GM21825 (cell line): ENCODE measurements around the gene SMTNL2.

Source experiments
- ATAC-seq: cut with Tn5 transposase; IDR thresholded peaks from one replicate; pipeline ENCODE4 v1.9.1; 2021; ENCODE audit warnings: mild to moderate bottlenecking, moderate library complexity; ENCODE audit not compliant: unreplicated experiment

SMTNL2 gene

DNA sequence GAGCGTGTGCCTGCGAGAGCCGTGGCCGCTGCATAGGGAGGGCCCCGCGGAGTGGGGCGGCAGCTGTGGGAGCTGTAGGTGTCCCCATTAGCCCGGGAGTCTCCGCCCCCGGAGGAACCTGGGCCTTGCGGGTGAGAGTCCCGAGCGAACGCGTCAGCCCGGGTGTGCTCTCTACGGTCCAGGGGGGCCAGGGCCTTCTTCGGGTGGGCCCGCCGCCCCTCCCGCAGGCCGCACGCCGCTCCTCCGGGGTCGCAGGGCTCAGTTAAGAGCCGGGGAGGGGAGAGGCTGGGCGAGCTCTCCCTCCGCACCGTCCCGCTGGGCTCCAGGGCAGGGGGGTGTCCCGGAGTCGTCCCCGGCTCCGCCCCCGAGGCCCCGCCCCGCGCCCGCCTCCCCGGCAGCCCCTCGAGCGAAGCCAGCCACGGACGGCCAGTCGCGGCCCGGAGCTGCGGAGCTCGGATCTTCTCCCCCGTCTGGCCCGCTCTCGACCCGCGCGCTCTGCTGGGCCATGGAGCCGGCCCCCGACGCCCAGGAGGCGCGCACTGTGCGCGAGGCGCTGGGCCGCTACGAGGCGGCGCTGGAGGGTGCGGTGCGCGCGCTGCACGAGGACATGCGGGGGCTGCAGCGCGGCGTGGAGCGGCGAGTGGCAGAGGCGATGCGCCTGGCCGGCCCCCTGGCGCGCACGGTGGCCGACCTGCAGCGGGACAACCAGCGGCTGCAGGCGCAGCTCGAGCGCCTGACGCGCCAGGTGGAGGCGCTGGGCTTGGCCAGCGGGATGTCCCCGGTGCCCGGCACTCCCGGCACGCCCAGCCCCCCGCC is at the start of gene SMTNL2:
TSS of gene SMTNL2 (plus strand) at position 429 of the 816 bp plus-strand sequence. CDS start at position 506, 77 bp downstream.
- no peak for ATAC-seq

DNA sequence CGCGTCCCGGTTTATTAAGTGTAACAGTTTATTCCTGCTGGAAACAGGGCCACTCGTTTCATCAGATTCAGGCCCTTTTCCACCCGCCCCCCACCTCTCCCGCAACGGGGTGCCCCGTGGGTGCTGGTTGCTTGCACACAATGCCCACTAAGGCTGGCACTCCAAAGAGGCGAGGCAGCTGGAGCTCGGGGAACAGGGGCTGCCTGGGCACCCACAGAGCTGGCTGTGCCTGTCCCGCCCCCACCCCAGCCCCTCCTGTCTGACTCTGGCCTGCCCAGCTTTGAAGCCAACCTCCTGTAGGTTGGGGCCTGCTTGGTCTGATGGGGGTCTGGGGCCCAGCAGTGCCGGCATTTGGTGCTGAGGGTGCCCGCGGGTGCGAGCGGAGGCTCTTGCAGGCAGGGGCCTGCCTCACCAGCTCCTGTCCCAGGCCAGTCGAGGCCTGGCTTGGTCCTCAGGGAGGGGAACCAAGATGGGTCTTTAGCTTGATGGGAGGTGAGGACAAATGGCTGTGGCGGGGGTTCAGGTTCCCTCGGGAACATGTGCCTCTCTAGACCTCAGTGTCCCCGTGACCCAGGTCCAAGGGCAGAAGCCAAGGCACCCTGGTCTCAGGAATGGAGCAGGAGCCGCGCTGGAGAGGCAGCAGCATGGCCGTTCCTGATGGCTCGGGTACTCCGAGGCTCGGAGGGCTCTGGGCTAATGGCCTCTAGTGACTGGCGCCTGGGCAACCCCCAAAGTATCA is 49.2 kb upstream of the SMTNL2 start:
- ATAC-seq = no peak

DNA sequence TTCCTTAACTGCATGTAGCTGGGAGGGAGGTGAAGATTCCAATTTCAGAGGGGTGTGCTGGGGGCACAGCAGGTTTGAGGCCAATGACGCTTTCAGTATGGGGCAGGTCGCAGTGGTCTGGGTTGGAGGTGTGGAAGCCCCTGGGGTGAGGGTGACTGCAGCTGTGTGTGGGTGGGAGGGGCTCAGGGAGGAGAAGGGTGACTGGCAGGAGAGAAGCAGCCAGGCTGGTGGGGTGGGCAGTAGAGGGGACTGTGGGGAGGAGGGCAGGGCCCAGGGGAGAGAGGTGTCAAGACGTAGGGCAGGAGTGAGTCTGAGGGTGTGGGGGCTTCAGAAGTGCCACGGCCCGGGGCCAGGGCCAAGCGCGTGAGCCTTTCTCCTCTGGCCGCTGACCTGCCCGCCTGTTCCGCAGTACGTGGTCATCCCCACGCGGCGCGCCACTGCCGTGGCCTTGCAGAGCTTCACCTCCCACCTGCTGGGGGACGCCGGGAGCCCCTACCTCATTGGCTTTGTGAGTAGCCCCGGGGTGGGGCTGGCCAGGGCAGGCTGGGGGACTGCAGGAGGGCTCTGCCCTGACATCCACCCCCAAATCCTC is 48.6 kb upstream of the SMTNL2 start:
- ATAC-seq = no peak

DNA sequence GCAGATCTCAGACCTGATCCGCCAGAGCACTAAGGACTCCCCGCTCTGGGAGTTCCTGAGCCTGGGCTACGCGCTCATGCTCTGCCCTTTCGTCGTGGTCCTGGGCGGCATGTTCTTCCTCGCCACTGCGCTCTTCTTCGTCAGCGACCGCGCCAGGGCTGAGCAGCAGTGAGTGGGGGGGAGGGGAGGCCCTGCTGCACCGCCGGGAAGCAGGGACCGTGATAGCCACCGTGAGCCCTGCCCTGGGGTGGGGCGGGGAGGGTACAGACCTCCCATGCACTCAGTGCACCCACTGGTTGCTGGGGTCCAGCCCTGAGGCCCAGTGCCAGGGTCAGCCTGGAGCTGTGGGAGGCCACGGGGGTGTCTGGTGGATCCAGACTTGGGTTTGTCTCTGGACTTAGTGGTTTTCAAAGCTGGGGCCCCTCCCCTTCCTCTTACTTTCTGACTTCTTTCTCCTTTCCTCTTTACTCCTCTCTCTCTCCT is 48.0 kb upstream of the SMTNL2 start:
- ATAC-seq = no peak

DNA sequence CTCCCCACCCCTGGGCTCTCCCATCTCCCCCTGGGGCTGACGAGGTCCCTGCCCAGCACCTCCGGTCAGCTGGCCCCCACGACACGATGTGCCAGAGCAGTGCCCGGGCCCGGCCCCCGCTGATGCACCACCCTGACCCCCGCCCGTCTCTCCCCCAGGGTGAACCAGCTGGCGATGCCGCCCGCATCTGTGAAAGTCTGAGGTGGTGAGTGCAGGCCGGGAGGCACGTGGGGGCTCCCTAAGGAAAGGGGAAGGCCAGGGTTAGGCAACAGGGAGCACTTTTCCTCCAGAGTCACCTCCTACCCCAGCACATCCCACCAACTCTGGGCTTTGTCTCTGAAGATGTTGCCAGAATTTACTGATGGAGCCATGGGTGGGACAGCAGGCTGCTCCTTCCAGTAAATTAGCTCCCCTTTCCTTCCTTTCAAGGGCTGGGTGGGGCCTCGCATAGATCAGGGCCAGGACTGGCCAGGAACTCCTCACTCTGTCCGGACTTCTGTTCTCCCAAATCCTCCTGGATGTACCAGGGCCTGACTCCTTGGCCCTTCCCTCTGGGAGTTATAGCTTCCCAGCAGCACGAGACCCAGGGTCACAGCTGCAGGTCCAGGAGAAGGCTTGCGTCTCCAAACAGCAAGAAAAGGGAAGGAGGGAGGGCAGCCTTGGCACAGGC is 47.5 kb upstream of the SMTNL2 start:
- no peak for ATAC-seq

DNA sequence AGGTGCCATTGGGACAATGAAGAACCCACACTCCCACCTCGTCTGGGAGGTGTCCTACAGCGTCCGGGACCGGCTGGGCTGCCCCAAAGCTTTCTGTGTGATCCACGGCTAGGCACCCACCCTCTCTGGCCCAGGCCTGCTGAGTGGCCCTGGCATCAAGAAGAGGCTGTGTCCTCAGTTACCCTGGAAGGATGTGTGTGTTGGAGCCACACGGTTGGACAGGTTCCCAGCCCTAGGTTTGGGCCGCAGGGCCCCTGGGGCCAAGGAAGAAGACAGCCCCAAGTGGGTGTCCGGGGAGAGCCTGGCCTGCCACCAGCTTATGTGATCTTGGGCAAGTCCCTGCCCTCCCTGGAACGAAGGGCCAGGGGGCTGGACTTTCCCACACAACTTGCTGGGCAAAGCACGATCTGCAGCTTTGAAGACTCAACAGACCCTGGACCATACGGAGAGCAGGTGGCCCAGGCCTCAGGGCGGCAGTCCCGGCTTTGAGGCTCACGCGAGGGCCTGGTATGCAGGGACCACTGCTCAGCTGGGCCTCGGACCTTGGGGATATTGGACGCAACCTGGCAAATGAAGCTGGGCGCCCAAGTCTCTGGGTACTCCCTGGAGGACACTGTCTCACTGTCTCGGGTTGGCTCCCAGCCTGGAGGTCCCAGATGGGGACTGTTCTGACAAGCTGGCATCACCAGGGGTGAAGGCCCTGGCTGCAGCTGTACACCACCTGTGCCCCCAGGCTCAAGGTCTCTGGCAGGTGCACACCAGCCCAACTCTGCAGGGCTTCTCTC is 46.7 kb upstream of the SMTNL2 start:
- no peak for ATAC-seq

DNA sequence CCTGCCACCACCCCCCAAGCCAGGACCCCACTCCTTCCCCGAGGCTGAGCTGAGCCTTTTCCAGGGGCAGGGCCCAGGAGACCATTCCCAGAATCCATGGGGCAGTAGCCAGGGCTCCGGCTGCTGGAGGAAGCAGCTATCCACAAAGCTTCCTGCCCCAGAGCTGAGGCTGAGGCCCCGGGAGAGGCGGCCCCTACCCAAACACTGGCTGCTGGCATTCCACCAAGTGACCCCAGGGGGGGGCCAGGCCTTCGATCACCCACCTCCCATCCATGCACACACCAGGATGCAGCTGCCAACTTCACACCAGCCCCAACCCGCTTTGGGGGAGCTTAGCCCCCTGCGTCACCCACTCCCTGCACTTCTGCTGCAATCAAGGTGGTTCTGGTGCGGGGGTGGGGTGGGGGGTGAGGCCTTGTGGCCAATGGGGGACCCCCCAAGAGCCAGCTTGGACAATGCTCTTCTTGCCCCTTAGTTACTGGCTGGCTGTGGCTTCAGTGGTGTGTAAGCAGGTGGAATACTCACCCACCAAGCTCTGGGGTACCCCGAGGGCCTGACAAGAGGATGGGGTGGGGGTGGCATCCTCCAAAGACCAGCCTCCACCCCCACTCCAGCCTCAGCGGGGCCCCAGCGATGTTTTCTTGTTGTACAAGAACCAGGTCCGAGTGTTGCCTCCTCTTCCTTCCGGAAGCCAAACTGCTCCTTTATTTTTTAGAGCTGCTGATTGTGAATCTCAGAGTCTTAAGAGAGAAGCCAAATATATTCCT is 45.9 kb upstream of the SMTNL2 start:
- no peak for ATAC-seq

DNA sequence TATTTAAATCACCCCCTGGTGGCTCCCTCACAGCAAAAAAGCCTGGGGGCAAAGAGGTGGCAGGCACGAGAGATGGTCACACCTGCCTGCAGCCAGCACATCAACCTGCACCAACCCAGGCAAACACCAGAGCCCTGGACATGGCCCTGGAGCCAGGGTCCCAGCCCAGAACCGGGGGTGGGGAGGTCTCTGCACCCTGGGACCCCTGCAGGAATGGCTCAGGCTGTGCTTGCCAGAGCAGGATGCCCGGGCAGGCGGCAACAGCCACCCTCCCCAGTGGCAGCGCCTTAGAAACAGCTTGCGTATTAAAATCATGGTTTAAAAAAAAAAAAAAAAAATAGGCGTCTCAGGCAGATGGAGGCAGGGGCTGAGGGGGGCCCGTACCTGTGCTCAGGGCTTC is 45.3 kb upstream of the SMTNL2 start:
- no peak for ATAC-seq

DNA sequence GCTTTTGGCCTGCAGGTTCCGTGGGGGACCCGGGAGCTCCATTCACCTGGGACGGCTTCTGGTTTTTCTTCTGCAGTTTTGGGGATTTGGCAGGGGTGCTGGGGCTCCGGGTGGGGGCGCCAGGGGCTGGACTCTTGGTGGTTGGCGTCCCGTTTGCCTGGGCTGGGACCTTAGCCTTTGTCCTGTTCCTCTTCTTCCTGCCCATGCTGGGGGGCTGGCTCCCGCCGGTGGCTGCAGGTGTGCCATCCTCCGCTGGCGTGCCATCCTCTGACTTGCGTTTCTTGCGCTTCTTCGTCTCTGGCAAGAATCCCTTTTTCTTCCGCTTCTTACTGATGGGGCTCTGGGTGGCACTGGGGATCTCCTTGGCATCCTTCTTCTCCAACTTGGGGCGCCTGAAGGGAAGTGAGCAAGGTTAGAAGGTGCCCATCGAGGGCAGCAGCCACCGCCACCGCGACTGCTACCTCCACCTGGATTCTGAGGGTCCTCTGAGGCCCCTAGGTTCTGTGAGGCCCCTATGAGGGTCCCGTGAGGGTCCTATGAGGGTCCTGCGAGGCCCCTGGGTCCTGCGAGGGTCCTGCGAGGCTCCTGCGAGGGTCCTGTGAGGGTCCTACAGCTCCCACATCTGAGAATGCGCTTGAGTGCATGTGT is 44.6 kb upstream of the SMTNL2 start:
- no peak for ATAC-seq

DNA sequence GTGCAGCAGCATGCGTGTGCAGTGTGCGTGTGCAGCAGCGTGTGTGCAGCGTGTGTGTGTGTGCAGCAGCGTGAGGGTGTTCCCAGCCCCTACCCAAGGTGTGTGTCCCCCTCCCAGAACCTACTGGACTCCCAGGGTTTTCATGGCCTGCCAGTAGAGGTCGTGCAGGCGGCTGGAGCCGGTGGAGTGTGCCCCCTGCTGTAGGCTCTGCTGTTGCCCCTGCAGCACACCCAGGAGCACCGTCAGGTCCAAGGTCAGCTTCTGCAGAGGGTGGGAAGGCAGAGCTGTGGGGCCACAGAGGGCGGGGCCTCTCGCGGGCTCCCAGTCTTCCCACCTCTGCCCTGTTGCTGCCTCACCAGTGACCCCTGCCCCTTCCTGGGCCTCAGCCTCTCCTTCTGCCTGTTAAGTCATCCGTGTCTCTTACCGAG is 44.1 kb upstream of the SMTNL2 start:
- ATAC-seq = no peak

DNA sequence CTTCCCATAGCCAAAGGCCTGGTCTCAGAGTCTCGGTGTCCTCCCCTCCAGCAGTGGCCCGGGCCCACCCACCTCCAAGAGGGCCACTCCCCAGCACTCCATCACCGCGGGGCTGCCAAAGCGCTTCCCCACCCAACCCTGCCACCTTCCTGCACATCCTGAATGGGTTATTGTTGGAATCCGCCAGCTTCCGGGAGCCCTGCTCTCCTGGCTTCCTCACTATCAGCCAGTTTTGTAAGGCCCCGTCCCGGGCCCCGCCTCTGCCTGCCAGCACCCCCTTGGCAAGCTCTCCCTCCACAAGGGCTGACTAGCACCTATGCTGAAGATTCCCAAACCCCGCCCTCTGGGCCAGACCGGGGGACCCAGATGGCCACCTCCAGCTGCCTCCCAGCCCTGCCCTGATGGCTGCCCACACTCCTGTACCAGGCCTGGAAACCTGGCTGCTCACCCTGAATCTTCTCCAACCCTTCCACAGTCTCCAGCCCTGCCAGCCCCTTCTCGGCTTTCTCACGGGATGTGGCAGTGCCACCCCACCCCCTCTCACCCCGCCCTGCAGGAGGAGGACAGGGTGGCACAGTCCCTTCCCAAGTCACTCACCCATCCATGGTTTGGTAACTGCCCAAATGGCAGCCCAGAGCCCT is 43.5 kb upstream of the SMTNL2 start:
- no peak for ATAC-seq

DNA sequence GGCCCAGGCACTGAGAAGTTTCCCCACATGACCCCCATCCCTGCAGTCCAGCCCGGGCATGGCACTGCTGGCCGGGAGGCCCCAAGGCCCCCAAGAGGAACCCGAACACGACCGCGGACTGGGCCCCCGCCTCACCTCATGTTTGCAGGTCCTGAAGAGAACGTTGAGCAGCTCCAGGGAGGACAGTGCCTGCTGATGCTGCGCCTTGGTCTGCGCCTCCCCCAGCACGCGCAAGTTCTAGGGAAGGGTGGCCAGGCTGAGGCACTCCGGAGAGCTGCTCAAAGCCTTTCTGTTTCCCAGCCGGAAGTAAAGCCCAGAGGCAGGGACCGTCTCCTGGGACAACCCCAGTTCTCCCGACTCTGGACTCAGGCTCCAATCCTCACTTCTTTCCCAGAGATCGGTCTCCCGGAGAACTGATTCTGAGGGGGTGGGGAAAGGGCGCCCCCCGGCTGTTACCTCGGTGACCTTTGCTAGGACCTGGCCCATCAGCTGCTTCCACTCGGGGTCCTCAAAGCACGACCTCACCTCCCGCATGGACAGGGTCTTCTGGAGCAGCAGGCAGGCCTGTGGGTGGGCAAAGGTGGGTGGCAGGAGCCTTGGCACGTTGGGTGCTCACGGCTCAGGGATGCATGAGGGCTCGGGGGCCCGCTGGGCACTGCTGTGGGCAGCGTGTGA is 42.9 kb upstream of the SMTNL2 start:
- no peak for ATAC-seq

DNA sequence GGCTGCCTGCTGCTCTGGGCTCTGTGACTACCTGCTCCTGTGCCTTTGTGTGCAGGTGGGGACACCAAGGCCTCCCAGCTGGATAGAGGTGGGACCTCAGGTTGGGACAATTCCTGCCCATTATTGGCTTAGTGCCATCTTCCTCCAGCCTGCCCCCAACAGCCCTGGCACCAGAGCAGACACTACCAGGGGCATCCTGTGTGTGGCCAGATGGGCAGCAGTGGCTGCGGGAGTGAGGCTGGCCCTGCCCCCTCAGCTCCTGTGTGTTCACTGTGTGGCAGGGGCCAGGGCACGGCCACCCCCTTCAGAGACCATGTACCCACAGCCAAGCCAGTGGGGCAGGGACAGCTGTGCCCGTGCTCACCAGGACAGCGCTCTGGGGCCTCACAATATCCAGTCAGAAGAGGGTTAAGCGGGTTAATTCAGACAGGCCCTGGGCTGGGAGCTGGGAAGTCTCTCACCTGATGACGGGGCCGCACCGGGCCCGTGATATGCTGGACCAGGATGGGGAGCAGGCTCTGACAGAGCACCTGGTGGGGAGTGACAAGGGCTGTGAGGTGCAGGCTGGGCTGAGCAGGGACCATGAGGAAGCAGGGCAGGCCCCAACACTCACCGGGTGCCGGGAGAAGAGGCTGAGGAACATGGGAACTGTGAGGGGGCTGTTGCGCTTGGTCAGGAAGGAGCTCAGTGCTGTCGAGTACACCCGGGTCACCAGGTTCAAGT is 42.2 kb upstream of the SMTNL2 start:
- ATAC-seq = no peak

DNA sequence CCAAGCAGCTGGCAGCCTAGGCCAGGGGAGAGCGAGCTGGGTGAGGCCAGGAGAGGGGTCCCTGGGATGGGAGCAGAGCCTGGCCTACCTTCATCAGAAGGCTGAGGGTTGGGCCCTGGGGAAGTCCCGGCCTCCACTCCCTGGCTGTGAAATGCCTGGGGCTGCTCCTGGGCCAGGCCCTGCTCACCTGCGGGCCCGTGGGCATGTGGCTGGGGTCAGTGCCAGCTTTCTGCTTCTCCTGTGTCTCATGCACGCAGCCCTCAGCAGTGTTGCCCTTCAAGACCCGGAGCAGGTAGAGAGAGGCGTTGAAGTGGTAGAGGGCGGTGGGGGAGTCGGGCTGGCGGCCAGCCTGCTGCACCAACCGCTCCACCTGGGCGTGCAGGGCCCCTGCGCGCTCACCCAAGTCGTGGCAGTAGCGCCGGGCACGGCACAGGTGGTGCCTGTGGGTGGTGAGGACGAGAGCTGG is 41.6 kb upstream of the SMTNL2 start:
- no peak for ATAC-seq

DNA sequence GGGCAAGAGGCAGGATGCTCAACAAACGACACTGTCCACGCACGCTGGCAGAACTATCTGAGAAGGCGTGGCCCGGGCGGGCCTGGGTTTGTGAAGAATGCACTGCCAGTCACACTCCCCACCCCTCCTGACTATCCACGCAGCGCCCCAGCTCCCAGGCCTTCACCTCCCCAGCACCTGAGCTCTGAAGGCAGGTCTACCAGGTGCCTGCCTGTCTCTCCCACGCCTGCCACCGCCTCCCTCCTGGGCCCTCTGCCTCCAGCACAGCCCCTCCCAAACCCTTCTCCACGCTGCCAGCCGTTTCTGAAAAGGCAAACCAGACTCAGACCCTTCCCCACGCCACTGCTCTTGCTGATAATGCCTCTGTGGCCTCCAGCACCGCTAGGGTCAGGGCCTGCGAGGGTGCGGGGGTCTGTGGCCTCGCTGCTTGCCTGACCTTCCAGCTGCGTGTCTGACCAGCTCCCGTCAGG is 40.7 kb upstream of the SMTNL2 start:
- ATAC-seq = no peak

DNA sequence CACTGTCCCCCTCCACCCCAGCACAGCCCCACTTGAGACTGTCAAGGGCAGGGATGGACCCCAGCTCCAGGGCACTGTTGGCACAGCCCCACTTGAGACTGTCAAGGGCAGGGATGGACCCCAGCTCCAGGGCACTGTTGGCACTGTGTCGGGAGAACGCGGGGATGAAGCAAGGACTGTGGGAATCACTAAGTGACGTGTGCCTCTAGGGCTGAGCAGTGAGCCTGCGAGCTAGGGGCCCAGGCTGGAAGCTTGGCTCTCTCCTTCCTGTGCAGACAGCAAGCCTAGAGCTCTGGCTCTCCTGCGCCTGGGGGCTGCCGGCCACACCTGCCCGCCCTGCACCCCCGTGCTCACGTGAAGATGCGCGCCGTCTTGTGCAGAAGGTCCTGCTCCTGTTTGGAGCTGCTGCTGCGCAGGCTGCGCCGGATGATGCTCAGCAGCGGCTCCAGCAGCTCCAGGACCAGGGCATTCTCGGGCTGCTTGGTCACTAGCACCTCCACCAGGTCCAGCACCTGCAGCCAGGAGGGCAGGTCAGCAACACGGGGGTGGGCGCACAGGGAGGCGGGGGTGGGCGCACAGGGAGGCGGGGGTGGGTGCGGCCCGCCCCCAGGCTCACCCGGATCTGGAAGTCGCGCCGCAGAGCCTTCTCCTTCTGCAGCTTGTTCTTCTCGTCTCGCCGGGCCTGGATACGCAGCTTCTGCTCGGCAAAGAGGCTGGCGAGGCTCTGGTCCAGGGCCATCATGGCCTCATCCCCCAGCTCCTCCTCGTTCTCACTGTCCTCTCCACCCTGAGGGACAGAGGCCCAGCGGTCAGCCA is 40.0 kb upstream of the SMTNL2 start:
- no peak for ATAC-seq

DNA sequence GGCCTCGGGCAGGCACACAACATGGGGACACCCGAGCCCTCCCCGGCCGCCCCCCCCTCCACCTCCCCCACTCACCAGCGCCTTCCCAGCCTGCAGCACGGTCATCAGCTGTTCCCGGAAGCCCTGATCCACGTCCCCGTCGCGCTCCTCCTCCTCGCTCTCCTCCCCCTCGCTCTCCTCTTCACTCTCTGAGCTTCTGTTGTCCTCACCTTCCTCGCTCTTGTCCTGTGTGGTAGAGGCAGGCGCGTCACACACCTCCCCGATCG is 39.4 kb upstream of the SMTNL2 start:
- no peak for ATAC-seq
